K562 (cell line): Measurements from ENCODE around the gene LACC1. TPM values are rescaled to one million over a fixed set of nuclear protein-coding genes. Genes with fewer than 3 reads are reported as not detected.

Source experiments
- ATAC-seq: fragments of 200-7000 bp; cut with Tn5 transposase; 3 replicates; pipeline ENCODE4 v1.9.1; 2020; ENCODE audit warnings: moderate library complexity
- BruUV-seq: library from RNA; stranded (reverse); fragments of 400-500 nt; replicated peaks from 2 replicates; lab custom pipeline; 2021; lab: Mats Ljungman, UMichigan
- CTCF ChIA-PET: fragments of 300-600 bp; formaldehyde crosslinking; extraction: SDS; loops from one replicate; lab custom pipeline; 2021; ENCODE audit warnings: low intra/inter-chr PET ratio; lab: Yijun Ruan, JAX
- POLR2A ChIA-PET: fragments of 300-600, 350-650 bp; sonication (Branson Sonifier 250); formaldehyde crosslinking; extraction: SDS; loops from one replicate; lab custom pipeline; 2021; ENCODE audit warnings: antibody characterized with exemption, inconsistent platforms; lab: Yijun Ruan, JAX
- DNase-seq, 4 experiments: peaks; one replicate each; pipeline versions ENCODE4 v3.0.0 to v3.0.0-alpha.2; 2011 to 2018; ENCODE audit warnings: low spot score in 3 of 4, mixed read lengths in 3 of 4; ENCODE audit errors: extremely low read depth in 1 of 4
- FAIRE-seq: peaks from 2 replicates; lab custom pipeline; 2011; peaks lifted over from hg19 to GRCh38; lab: Jason Lieb, UNC
- H2AFZ ChIP-seq: 2 replicates; pipeline ENCODE4 v1.6.0; 2011; ENCODE audit warnings: low read depth, low read length, control low read depth, inconsistent platforms
- H3K27ac ChIP-seq: fragments of 200-600 bp; 3 replicates; pipeline ENCODE4 v1.8.0; 2011; ENCODE audit warnings: low read depth, mild to moderate bottlenecking, control low read depth, inconsistent platforms, low read length, moderate library complexity, mixed read lengths; ENCODE audit errors: extremely low read depth
- H3K27me3 ChIP-seq, 2 experiments: fragments of 300-600 bp in 1 of 2; 2 replicates in 1 of 2; 3 replicates in 1 of 2; pipeline versions ENCODE4 v1.6.0 to v1.8.0; 2011; ENCODE audit warnings: inconsistent platforms in 2 of 2, low read length in 2 of 2, mild to moderate bottlenecking in 1 of 2, mixed read lengths in 1 of 2, moderate library complexity in 1 of 2; ENCODE audit not compliant: control insufficient read depth in 2 of 2, insufficient read depth in 2 of 2
- H3K36me3 ChIP-seq: fragments of 300-600 bp; 3 replicates; pipeline ENCODE4 v1.8.0; 2011; ENCODE audit warnings: mild to moderate bottlenecking, low read length, inconsistent platforms; ENCODE audit not compliant: control insufficient read depth, insufficient read depth
- H3K4me1 ChIP-seq, 2 experiments: fragments of 200-600 bp in 1 of 2; replicated peaks in 1 of 2; 2 replicates in 1 of 2; 3 replicates in 1 of 2; pipeline versions ENCODE4 v1.5.1 to v1.8.0; 2011; ENCODE audit warnings: inconsistent platforms in 2 of 2, low read length in 2 of 2, mild to moderate bottlenecking in 1 of 2, mixed read lengths in 1 of 2, moderate library complexity in 1 of 2; ENCODE audit not compliant: control insufficient read depth in 2 of 2, insufficient read depth in 2 of 2
- H3K4me2 ChIP-seq: 2 replicates; pipeline ENCODE4 v1.6.1; 2011; ENCODE audit warnings: low read length, control low read depth, inconsistent platforms, mixed read lengths; ENCODE audit not compliant: insufficient read depth
- H3K4me3 ChIP-seq: fragments of 200-600 bp; sonication (generic), shearing (Covaris generic); 2 replicates; pipeline ENCODE4 v1.5.1; 2016; ENCODE audit warnings: control low read depth, inconsistent platforms
- H3K79me2 ChIP-seq: fragments of 200-600 bp; 3 replicates; pipeline ENCODE4 v1.8.0; 2011; ENCODE audit warnings: low read length, inconsistent platforms; ENCODE audit not compliant: control insufficient read depth, insufficient read depth
- H3K9ac ChIP-seq, 2 experiments: 2 replicates each; pipeline versions ENCODE4 v1.6.0 to v1.6.1; 2011; ENCODE audit warnings: low read depth in 2 of 2, low read length in 2 of 2, control low read depth in 1 of 2, inconsistent platforms in 1 of 2, mild to moderate bottlenecking in 1 of 2, mixed read lengths in 1 of 2; ENCODE audit not compliant: insufficient read depth in 1 of 2
- H3K9me1 ChIP-seq: one replicate; pipeline ENCODE4 v1.6.0; 2011; ENCODE audit warnings: inconsistent platforms, mild to moderate bottlenecking, low read length, moderate library complexity; ENCODE audit not compliant: control insufficient read depth, insufficient read depth
- H3K9me3 ChIP-seq: replicated peaks from 2 replicates; pipeline ENCODE4 v1.5.1; 2011; ENCODE audit warnings: low read depth, low read length, inconsistent platforms; ENCODE audit not compliant: control insufficient read depth, insufficient read depth
- H4K20me1 ChIP-seq: replicated peaks from 2 replicates; pipeline ENCODE4 v1.6.1; 2011; ENCODE audit warnings: low read length, inconsistent platforms, mixed read lengths; ENCODE audit not compliant: control insufficient read depth, insufficient read depth
- CHD2 ChIP-seq: IDR thresholded peaks from 2 replicates; pipeline ENCODE4 v1.6.1; 2011; ENCODE audit warnings: low read depth, low read length
- FOS ChIP-seq: IDR thresholded peaks from 3 replicates; pipeline ENCODE4 v1.6.1; 2011; ENCODE audit not compliant: insufficient read length; ENCODE audit errors: extremely low read depth
- HDAC2 ChIP-seq: fragments of 450-650 bp; IDR thresholded peaks from 2 replicates; pipeline ENCODE4 v1.6.1; 2016; ENCODE audit warnings: mild to moderate bottlenecking
- ILK ChIP-seq: fragments of 450-650 bp; IDR thresholded peaks from 2 replicates; pipeline ENCODE4 v1.6.1; 2016; ENCODE audit warnings: missing genetic modification characterization, low read depth, mild to moderate bottlenecking, missing compliant biosample characterization, moderate library complexity, borderline replicate concordance
- KAT7 ChIP-seq: sonication (generic); formaldehyde crosslinking; IDR thresholded peaks from 2 replicates; pipeline ENCODE4 v1.8.0; 2022; ENCODE audit warnings: missing genetic modification reagents, mild to moderate bottlenecking, borderline replicate concordance
- KLF6 ChIP-seq: fragments of 250-450 bp; sonication (Bioruptor Pico); IDR thresholded peaks from 2 replicates; pipeline ENCODE4 v1.4.0; 2020; ENCODE audit warnings: mild to moderate bottlenecking, moderate library complexity, borderline replicate concordance
- NFATC3 ChIP-seq: fragments of 450-650 bp; IDR thresholded peaks from 2 replicates; pipeline ENCODE4 v1.6.1; 2017; ENCODE audit warnings: mild to moderate bottlenecking
- NRF1 ChIP-seq, 2 experiments: fragments of 450-650 bp; IDR thresholded peaks in 1 of 2; conservative IDR thresholded peaks in 1 of 2; 2 replicates each; pipeline ENCODE4 v1.6.1; 2014; ENCODE audit warnings: mild to moderate bottlenecking in 2 of 2
- SUPT5H ChIP-seq: fragments of 450-650 bp; IDR thresholded peaks from 2 replicates; pipeline ENCODE4 v1.6.1; 2016
- TAF9B ChIP-seq: fragments of 450-650 bp; IDR thresholded peaks from 2 replicates; pipeline ENCODE4 v1.6.1; 2018; ENCODE audit warnings: mild to moderate bottlenecking; ENCODE audit not compliant: partially characterized antibody
- TARDBP ChIP-seq: fragments of 450-650 bp; IDR thresholded peaks from 2 replicates; pipeline ENCODE4 v1.6.1; 2016
- ZNF121 ChIP-seq: sonication (generic); formaldehyde crosslinking; conservative IDR thresholded peaks from 2 replicates; pipeline ENCODE4 v1.8.0; 2022; ENCODE audit warnings: missing genetic modification reagents
- ZNF551 ChIP-seq: fragments of 250-450 bp; sonication (Bioruptor Pico); IDR thresholded peaks from 2 replicates; pipeline ENCODE4 v1.5.0; 2021; ENCODE audit warnings: mild to moderate bottlenecking, moderate library complexity
- ZNF75A ChIP-seq: fragments of 450-650 bp; formaldehyde crosslinking; IDR thresholded peaks from 2 replicates; pipeline ENCODE4 v1.4.0; 2020; ENCODE audit warnings: mild to moderate bottlenecking
- WGBS: fragments of 100-300 bp; shearing (Covaris generic); methylation state at CpG from one replicate; pipeline ENCODE4 v1.1.6; 2016; ENCODE audit warnings: low coverage, mixed read lengths; ENCODE audit not compliant: insufficient coverage; ENCODE audit errors: missing lambda C conversion rate; 5-methylcytosine and 5-hydroxymethylcytosine counted together
- in situ Hi-C: fragments of 300-500 bp; cut with MboI; formaldehyde crosslinking; loops from 4 replicates; pipeline ENCODE4 v1.15.0; 2018; ENCODE audit warnings: inconsistent platforms, mixed read lengths
- intact Hi-C: fragments of 100-400 bp; cut with micrococcal nuclease; formaldehyde crosslinking; loops from 2 replicates; pipeline ENCODE4 v1.14.2; 2022
- polyA plus RNA-seq, 8 experiments: library from polyadenylated mRNA; depleted of rRNA in 4 of 8; stranded (reverse) in 5 of 8; unstranded in 3 of 8; fragments of >200 nt; fragmentation: Nextera tagmentation in 2 of 8; fragmentation: Illumina TruSeq in 1 of 8; extraction: Ambion mirVana in 2 of 8; extraction: Trizol in 1 of 8; gene quantifications; 2 replicates each; pipeline versions ENCODE4 v1.2.1 to v1.2.3, GENCODE V29; 2011 to 2014; ENCODE audit warnings: inconsistent platforms in 1 of 8, missing spikeins in 1 of 8
- total RNA-seq, 7 experiments: library from RNA; depleted of rRNA in 6 of 7; stranded (reverse); fragments of >200 nt in 6 of 7; fragmentation: Illumina TruSeq in 2 of 7; extraction: Trizol in 2 of 7; gene quantifications; 2 replicates each; pipeline versions ENCODE4 v1.2.1 to v1.2.3, GENCODE V29; 2011 to 2021; ENCODE audit warnings: low replicate concordance in 1 of 7
- TF ChIP-seq, protein P1 (sequence below): sonication (generic); formaldehyde crosslinking; IDR thresholded peaks from 2 replicates; pipeline ENCODE4 v1.8.1; 2023; ENCODE audit warnings: mild to moderate bottlenecking, missing genetic modification reagents, moderate library complexity
- TF ChIP-seq, protein P2 (sequence below): fragments of 250-450 bp; sonication (Bioruptor Pico); IDR thresholded peaks from 2 replicates; pipeline ENCODE4 v1.8.0; 2022; ENCODE audit warnings: inconsistent platforms
- TF ChIP-seq, protein P3 (sequence below): fragments of 250-450 bp; sonication (Bioruptor Pico); IDR thresholded peaks from 2 replicates; pipeline ENCODE4 v1.8.0; 2021; ENCODE audit warnings: mild to moderate bottlenecking, moderate library complexity

LACC1 gene
- total and polyA plus RNA-seq, 9 of the 15 experiments (the other 6 are each of a cell fraction or from before 2014, with no cell fraction given) = 0.24 TPM; not detected in 8

DNA sequence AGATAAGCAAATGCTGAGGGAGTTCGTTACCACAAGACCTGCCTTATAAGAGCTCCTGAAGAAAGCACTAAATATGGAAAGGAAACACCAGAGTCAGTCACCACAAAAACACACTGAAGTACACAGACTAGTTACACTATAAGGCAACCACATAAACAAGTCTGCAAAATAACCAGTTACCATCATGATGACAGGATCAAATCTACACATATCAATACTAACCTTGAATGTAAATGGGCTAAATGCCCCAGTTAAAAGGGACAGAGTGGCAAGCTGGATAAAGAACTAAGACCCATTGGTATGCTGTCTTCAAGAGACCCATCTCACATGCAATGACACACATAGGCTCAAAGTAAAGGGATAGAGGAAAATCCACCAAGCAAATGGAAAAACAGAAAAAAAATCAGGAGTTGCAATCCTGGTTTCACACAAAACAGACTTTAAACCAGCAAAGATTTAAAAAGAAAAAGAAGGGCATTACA is 26.7 kb upstream of the LACC1 start:
- ChIA-PET POLR2A (no interaction called here), CTCF (no interaction called here)
- no peaks in the 10 kb centered on the region for H3K36me3 ChIP-seq
- H3K79me2 ChIP-seq = no peaks in the 10 kb centered on the region
- no peak for ATAC-seq
- DNase-seq = no peak
- H3K4me1 ChIP-seq = no peaks in the 10 kb centered on the region
- no peaks in the 10 kb centered on the region for H3K9me1 ChIP-seq
- no peak for FAIRE-seq
- no peak overlapping the region for H2AFZ ChIP-seq
- no peak overlapping the region for H3K27ac ChIP-seq
- intact Hi-C loops = no loop called here
- BruUV-seq = no TSS peak
- H3K4me2 ChIP-seq = no peak overlapping the region
- H4K20me1 ChIP-seq = no peaks in the 10 kb centered on the region
- H3K9me3 ChIP-seq = no peaks in the 10 kb centered on the region
- no peaks in the 10 kb centered on the region for H3K27me3 ChIP-seq
- 9% methylated on average over 1 of the region's 1 CpG for WGBS
- H3K9ac ChIP-seq = no peak overlapping the region
- no peak for TF ChIP-seq HDAC2
- no peak for TF ChIP-seq TARDBP
- no peak for TF ChIP-seq NFATC3
- TF ChIP-seq TAF9B = no peak
- TF ChIP-seq CHD2 = no peak
- TF ChIP-seq, protein P1, sequence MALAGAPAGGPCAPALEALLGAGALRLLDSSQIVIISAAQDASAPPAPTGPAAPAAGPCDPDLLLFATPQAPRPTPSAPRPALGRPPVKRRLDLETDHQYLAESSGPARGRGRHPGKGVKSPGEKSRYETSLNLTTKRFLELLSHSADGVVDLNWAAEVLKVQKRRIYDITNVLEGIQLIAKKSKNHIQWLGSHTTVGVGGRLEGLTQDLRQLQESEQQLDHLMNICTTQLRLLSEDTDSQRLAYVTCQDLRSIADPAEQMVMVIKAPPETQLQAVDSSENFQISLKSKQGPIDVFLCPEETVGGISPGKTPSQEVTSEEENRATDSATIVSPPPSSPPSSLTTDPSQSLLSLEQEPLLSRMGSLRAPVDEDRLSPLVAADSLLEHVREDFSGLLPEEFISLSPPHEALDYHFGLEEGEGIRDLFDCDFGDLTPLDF (CRISPR knock-in tag) = no peak
- TF ChIP-seq, protein P2, sequence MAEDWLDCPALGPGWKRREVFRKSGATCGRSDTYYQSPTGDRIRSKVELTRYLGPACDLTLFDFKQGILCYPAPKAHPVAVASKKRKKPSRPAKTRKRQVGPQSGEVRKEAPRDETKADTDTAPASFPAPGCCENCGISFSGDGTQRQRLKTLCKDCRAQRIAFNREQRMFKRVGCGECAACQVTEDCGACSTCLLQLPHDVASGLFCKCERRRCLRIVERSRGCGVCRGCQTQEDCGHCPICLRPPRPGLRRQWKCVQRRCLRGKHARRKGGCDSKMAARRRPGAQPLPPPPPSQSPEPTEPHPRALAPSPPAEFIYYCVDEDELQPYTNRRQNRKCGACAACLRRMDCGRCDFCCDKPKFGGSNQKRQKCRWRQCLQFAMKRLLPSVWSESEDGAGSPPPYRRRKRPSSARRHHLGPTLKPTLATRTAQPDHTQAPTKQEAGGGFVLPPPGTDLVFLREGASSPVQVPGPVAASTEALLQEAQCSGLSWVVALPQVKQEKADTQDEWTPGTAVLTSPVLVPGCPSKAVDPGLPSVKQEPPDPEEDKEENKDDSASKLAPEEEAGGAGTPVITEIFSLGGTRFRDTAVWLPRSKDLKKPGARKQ (CRISPR knock-in tag) = no peak
- TF ChIP-seq, protein P3, sequence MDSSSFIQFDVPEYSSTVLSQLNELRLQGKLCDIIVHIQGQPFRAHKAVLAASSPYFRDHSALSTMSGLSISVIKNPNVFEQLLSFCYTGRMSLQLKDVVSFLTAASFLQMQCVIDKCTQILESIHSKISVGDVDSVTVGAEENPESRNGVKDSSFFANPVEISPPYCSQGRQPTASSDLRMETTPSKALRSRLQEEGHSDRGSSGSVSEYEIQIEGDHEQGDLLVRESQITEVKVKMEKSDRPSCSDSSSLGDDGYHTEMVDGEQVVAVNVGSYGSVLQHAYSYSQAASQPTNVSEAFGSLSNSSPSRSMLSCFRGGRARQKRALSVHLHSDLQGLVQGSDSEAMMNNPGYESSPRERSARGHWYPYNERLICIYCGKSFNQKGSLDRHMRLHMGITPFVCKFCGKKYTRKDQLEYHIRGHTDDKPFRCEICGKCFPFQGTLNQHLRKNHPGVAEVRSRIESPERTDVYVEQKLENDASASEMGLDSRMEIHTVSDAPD (CRISPR knock-in tag) = no peak
- no peak for TF ChIP-seq FOS
- TF ChIP-seq ZNF75A (CRISPR knock-in tag) = no peak
- no peak for TF ChIP-seq ZNF551 (CRISPR knock-in tag)
- TF ChIP-seq ZNF121 (CRISPR knock-in tag) = no peak
- TF ChIP-seq ILK (tag) = no peak
- no peak for TF ChIP-seq NRF1 (conservative IDR thresholded peaks at IDR 0.05 in 1 of 2, IDR thresholded peaks at IDR 0.05 in 1 of 2)
- no peak for TF ChIP-seq KLF6 (CRISPR knock-in tag)
- TF ChIP-seq KAT7 = no peak
- no peak for TF ChIP-seq SUPT5H
- TF ChIP-seq, all 486 proteins: peak for 0
- in situ Hi-C loops = no loop called here
- no peak overlapping the region for H3K4me3 ChIP-seq
